Endothelial cell of umbilical vein (primary cell): Measurements from ENCODE around the gene SERPINA1. TPM values are rescaled to one million over a fixed set of nuclear protein-coding genes. Genes with fewer than 3 reads are reported as not detected.

Experiments
- BruUV-seq: library from RNA; stranded (reverse); fragments of 400-500 nt; replicated peaks from 2 replicates; lab custom pipeline; 2021; lab: Mats Ljungman, UMichigan
- CTCF ChIA-PET: fragments of 300-600, 350-600 bp; sonication (Branson Sonifier 250); formaldehyde crosslinking; loops from one replicate; lab custom pipeline; 2021; ENCODE audit warnings: antibody characterized with exemption, inconsistent platforms; lab: Charles Lee
- POLR2A ChIA-PET: fragments of 300-600, 350-600 bp; sonication (Branson Sonifier 250); formaldehyde crosslinking; loops from one replicate; lab custom pipeline; 2021; ENCODE audit warnings: antibody characterized with exemption, inconsistent platforms; lab: Charles Lee
- DNase-seq: peaks from one replicate; pipeline ENCODE4 v3.0.0-alpha.2; 2011; ENCODE audit warnings: low read depth, low spot score
- FAIRE-seq: peaks from 2 replicates; lab custom pipeline; 2011; peaks lifted over from hg19 to GRCh38; lab: Jason Lieb, UNC
- H2AFZ ChIP-seq: 2 replicates; pipeline ENCODE4 v1.6.0; 2012; ENCODE audit warnings: low read depth, low read length, control low read depth, inconsistent platforms
- H3K27ac ChIP-seq: 2 replicates; pipeline ENCODE4 v1.5.1; 2011; ENCODE audit warnings: low read depth, mild to moderate bottlenecking, control low read depth, low read length, moderate library complexity; ENCODE audit not compliant: insufficient read depth
- H3K27me3 ChIP-seq, 2 experiments: 2 replicates each; pipeline versions ENCODE4 v1.6.0 to v1.6.1; 2011; ENCODE audit warnings: low read length in 2 of 2, mixed read lengths in 1 of 2; ENCODE audit not compliant: control insufficient read depth in 2 of 2, insufficient read depth in 2 of 2
- H3K36me3 ChIP-seq, 2 experiments: 2 replicates in 1 of 2; 3 replicates in 1 of 2; pipeline ENCODE4 v1.5.1; 2011; ENCODE audit warnings: low read length in 2 of 2, mild to moderate bottlenecking in 1 of 2, moderate library complexity in 1 of 2; ENCODE audit not compliant: control insufficient read depth in 2 of 2, insufficient read depth in 2 of 2; ENCODE audit errors: extremely low read depth in 1 of 2
- H3K4me1 ChIP-seq: 3 replicates; pipeline ENCODE4 v1.5.1; 2011; ENCODE audit warnings: mild to moderate bottlenecking, low read length; ENCODE audit not compliant: control insufficient read depth, insufficient read depth; ENCODE audit errors: extremely low read depth
- H3K4me2 ChIP-seq: 2 replicates; pipeline ENCODE4 v1.6.1; 2011; ENCODE audit warnings: low read length, control low read depth, mixed read lengths; ENCODE audit not compliant: insufficient read depth
- H3K4me3 ChIP-seq, 3 experiments: fragments of 200-600 bp in 1 of 3; sonication (generic), shearing (Covaris generic) in 1 of 3; replicated peaks in 1 of 3; 2 replicates each; pipeline ENCODE4 v1.5.1; 2011 to 2016; ENCODE audit warnings: control low read depth in 3 of 3, low read length in 3 of 3, mild to moderate bottlenecking in 2 of 3, inconsistent platforms in 1 of 3, low read depth in 1 of 3, moderate library complexity in 1 of 3; ENCODE audit not compliant: insufficient read depth in 1 of 3
- H3K79me2 ChIP-seq: 2 replicates; pipeline ENCODE4 v1.6.0; 2012; ENCODE audit warnings: low read length, inconsistent platforms; ENCODE audit not compliant: control insufficient read depth, insufficient read depth
- H3K9ac ChIP-seq: replicated peaks from 2 replicates; pipeline ENCODE3; 2011; ENCODE audit warnings: low read length, control low read depth; ENCODE audit not compliant: insufficient read depth; ENCODE audit errors: extremely low read depth
- H3K9me1 ChIP-seq: replicated peaks from 3 replicates; pipeline ENCODE4 v1.6.0; 2011; ENCODE audit warnings: mild to moderate bottlenecking, low read length; ENCODE audit not compliant: control insufficient read depth, insufficient read depth; ENCODE audit errors: extremely low read depth
- H3K9me3 ChIP-seq: replicated peaks from 2 replicates; pipeline ENCODE4 v1.5.1; 2012; ENCODE audit warnings: low read length, inconsistent platforms; ENCODE audit not compliant: control insufficient read depth, insufficient read depth
- H4K20me1 ChIP-seq: replicated peaks from 2 replicates; pipeline ENCODE3; 2011; ENCODE audit warnings: mild to moderate bottlenecking, low read length; ENCODE audit not compliant: control insufficient read depth, insufficient read depth; ENCODE audit errors: extremely low read depth
- EZH2 ChIP-seq: IDR thresholded peaks from 2 replicates; pipeline ENCODE4 v1.6.1; 2012; ENCODE audit warnings: borderline replicate concordance, low read depth, mild to moderate bottlenecking, moderate library complexity, low read length, inconsistent platforms; ENCODE audit not compliant: severe bottlenecking
- FOS ChIP-seq: IDR thresholded peaks from 2 replicates; pipeline ENCODE4 v1.6.1; 2011; ENCODE audit warnings: mild to moderate bottlenecking, low read length, moderate library complexity, borderline replicate concordance; ENCODE audit not compliant: insufficient read depth
- GATA2 ChIP-seq: IDR thresholded peaks from 2 replicates; pipeline ENCODE4 v1.7.0; 2011; ENCODE audit warnings: low read depth, mild to moderate bottlenecking, moderate library complexity, mixed read lengths, low read length; ENCODE audit not compliant: insufficient read length, insufficient read depth
- JUN ChIP-seq: IDR thresholded peaks from 2 replicates; pipeline ENCODE4 v1.6.1; 2011; ENCODE audit warnings: borderline replicate concordance, low read depth; ENCODE audit not compliant: insufficient read length, insufficient read depth
- MYC ChIP-seq: IDR thresholded peaks from one replicate; pipeline ENCODE4 v1.6.1; 2011; ENCODE audit warnings: mild to moderate bottlenecking, low read depth, low read length
- POLR2A ChIP-seq: IDR thresholded peaks from 2 replicates; pipeline ENCODE4 v1.6.1; 2012; ENCODE audit warnings: low read depth, mild to moderate bottlenecking, control low read depth, low read length
- POLR2AphosphoS5 ChIP-seq: IDR thresholded peaks from 2 replicates; pipeline ENCODE4 v1.6.1; 2012; ENCODE audit warnings: low read depth, mild to moderate bottlenecking, control low read depth, low read length, moderate library complexity; ENCODE audit not compliant: insufficient read depth
- dilution Hi-C: fragments of 300-500 bp; cut with MboI; formaldehyde crosslinking; loops from one replicate; pipeline ENCODE4 v1.15.0; 2019; ENCODE audit warnings: low sequenced_read_pairs; ENCODE audit not compliant: extremely low pct_ligation_motif_present
- intact Hi-C: fragments of 100-400 bp; cut with micrococcal nuclease; formaldehyde crosslinking; loops from one replicate; pipeline ENCODE4 v1.10.0; 2022
- polyA plus RNA-seq, 4 experiments: library from polyadenylated mRNA; depleted of rRNA in 3 of 4; stranded (reverse) in 3 of 4; unstranded in 1 of 4; fragments of >200 nt; gene quantifications; 2 replicates each; pipeline versions ENCODE4 v1.2.1 to v1.2.3, GENCODE V29; 2011 to 2012; ENCODE audit warnings: missing spikeins in 1 of 4
- total RNA-seq: library from RNA; stranded (reverse); gene quantifications from 2 replicates; pipeline ENCODE4 v1.2.3, GENCODE V29; 2021
- TF ChIP-seq, protein P1 (sequence below): IDR thresholded peaks from 2 replicates; pipeline ENCODE4 v1.6.1; 2011; ENCODE audit not compliant: insufficient read depth, insufficient read length
- TF ChIP-seq, protein P2 (sequence below), 2 donors: IDR thresholded peaks; 1 replicate in 1 of 2; 2 replicates in 1 of 2; pipeline ENCODE4 v1.5.1; 2011; ENCODE audit warnings: low read length in 2 of 2, mild to moderate bottlenecking in 2 of 2, moderate library complexity in 2 of 2, control low read depth in 1 of 2, inconsistent platforms in 1 of 2, low read depth in 1 of 2; ENCODE audit not compliant: insufficient read depth in 1 of 2; ENCODE audit errors: extremely low read depth in 1 of 2

SERPINA1 gene
- total and polyA plus RNA-seq, 2 donors (not counting 3 experiments of a cell fraction or from before 2014, with no cell fraction given), result not detected

DNA sequence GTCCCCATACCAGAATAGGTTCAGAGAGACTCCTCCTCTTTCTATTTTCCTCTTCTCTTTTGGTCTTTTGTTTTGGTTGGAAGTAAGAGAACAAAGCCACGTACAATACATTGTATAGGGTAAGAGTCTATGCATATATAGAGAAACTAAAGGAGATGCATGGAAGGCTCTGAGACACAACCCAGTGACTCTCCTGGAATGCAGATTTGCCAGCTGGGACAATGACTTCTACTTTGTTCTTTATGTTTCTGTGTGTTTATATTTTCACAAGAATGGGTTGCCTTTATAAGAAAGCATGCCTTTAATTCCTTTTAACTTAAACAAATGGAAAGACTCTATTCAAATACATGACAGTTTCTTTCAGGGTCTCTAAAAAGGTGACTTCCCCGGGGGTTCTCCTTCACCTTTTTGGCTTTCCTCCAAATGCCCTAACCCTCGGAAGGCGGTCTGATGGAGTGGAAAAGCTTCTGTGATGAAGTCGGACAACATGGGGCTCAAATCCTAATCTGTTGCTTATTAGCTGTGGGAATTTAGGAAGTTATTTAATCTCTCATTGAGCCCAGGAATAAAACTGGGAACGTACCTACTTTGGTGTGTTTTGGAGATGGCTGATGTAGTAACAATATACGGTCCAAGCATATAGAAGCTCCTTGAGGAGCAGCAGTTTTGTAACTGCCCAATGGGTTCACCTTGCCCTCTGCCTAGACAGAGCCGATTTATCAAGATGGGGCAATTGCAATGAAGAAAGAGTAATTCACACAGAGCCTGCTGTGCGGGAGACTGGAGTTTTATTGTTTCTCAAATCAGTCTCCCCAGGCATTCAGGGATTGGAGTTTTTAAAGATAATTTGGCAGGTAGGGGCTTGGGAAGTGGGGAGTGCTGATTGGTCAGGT lies 9.1 kb upstream of the SERPINA1 start:
- H3K27ac ChIP-seq, result no peak overlapping the region
- intact Hi-C loops, result no loop called here
- TF ChIP-seq JUN (no peak), MYC (no peak), POLR2A (no peak), POLR2AphosphoS5 (no peak), EZH2 (no peak), FOS (no peak), GATA2 (no peak)
- TF ChIP-seq, protein P1, sequence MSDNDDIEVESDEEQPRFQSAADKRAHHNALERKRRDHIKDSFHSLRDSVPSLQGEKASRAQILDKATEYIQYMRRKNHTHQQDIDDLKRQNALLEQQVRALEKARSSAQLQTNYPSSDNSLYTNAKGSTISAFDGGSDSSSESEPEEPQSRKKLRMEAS, result no peak
- TF ChIP-seq, protein P2, sequence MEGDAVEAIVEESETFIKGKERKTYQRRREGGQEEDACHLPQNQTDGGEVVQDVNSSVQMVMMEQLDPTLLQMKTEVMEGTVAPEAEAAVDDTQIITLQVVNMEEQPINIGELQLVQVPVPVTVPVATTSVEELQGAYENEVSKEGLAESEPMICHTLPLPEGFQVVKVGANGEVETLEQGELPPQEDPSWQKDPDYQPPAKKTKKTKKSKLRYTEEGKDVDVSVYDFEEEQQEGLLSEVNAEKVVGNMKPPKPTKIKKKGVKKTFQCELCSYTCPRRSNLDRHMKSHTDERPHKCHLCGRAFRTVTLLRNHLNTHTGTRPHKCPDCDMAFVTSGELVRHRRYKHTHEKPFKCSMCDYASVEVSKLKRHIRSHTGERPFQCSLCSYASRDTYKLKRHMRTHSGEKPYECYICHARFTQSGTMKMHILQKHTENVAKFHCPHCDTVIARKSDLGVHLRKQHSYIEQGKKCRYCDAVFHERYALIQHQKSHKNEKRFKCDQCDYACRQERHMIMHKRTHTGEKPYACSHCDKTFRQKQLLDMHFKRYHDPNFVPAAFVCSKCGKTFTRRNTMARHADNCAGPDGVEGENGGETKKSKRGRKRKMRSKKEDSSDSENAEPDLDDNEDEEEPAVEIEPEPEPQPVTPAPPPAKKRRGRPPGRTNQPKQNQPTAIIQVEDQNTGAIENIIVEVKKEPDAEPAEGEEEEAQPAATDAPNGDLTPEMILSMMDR (IDR thresholded peaks at IDR 0.05; ENCODE audit: extremely low read depth in 1 of 2, insufficient read depth in 1 of 2, low read depth in 1 of 2, low read length in 2 of 2), result no peak
- H3K9me1 ChIP-seq, result no peaks in the 10 kb centered on the region
- H3K9me3 ChIP-seq, result no peaks in the 10 kb centered on the region
- BruUV-seq, result no TSS peak
- H3K79me2 ChIP-seq, result no peaks in the 10 kb centered on the region
- no peaks in the 10 kb centered on the region for H4K20me1 ChIP-seq
- H3K4me1 ChIP-seq, result no peaks in the 10 kb centered on the region
- dilution Hi-C loops, result no loop called here
- H3K4me2 ChIP-seq, result no peak overlapping the region
- CTCF ChIA-PET, result no interaction called here
- H3K27me3 ChIP-seq, result no peaks in the 10 kb centered on the region
- H3K36me3 ChIP-seq, result no peaks in the 10 kb centered on the region
- no peak overlapping the region for H3K9ac ChIP-seq
- H2AFZ ChIP-seq, result no peak overlapping the region
- FAIRE-seq (no peak), DNase-seq (no peak)
- POLR2A ChIA-PET, result no interaction called here
- H3K4me3 ChIP-seq, result no peak overlapping the region
